Gastroesophageal sphincter (tissue), 4 donors: ENCODE results near the gene UBAC2. TPM values are rescaled to one million over a fixed set of nuclear protein-coding genes. Genes with fewer than 3 reads are reported as not detected.
"Not testable (repeated sequence)": the region's sequence is repeated elsewhere in the genome, so short reads cannot be mapped to it uniquely, and the experiment has no call there.

ENCODE experiments used
- ATAC-seq: fragments of 150-250 bp; one replicate; pipeline ENCODE4 v1.9.1; 2016; ENCODE audit warnings: mild to moderate bottlenecking, moderate library complexity
- H3K27ac ChIP-seq, 4 donors: fragments of 200-600 bp; sonication (generic) in 3 of 4; 1 replicate in 3 of 4; 2 replicates in 1 of 4; pipeline ENCODE4 v1.5.1; 2016 to 2019
- H3K27me3 ChIP-seq: fragments of 200-600 bp; sonication (generic); one replicate; pipeline ENCODE4 v1.5.1; 2019
- H3K36me3 ChIP-seq, 2 donors: fragments of 200-600 bp; sonication (generic); one replicate each; pipeline ENCODE4 v1.5.1; 2019; ENCODE audit warnings: control low read depth in 1 of 2
- H3K4me1 ChIP-seq, 3 donors: fragments of 200-600 bp; sonication (generic); 1 replicate in 2 of 3; 2 replicates in 1 of 3; pipeline ENCODE4 v1.5.1; 2016 to 2019; ENCODE audit warnings: control low read depth in 2 of 3
- H3K4me3 ChIP-seq, 2 donors: fragments of 200-600 bp; sonication (generic); one replicate each; pipeline ENCODE4 v1.5.1; 2019; ENCODE audit warnings: mild to moderate bottlenecking in 1 of 2, moderate library complexity in 1 of 2
- H3K9me3 ChIP-seq, 3 donors: fragments of 200-600 bp; sonication (generic); one replicate each; pipeline ENCODE4 v1.5.1; 2017 to 2019; ENCODE audit warnings: control low read depth in 2 of 3
- CTCF ChIP-seq, 4 experiments: fragments of 200-600 bp in 2 of 4; fragments of 450-650 bp in 2 of 4; sonication (generic) in 1 of 4; IDR thresholded peaks; one replicate each; pipeline ENCODE4 v1.5.1; 2017 to 2019; ENCODE audit warnings: antibody characterized with exemption in 4 of 4, mild to moderate bottlenecking in 2 of 4, moderate library complexity in 2 of 4
- EP300 ChIP-seq: sonication (generic); formaldehyde crosslinking; IDR thresholded peaks from one replicate; pipeline ENCODE4 v1.6.1; 2017; ENCODE audit warnings: antibody characterized with exemption, mild to moderate bottlenecking
- POLR2A ChIP-seq, 2 donors: fragments of 450-650 bp; IDR thresholded peaks; one replicate each; pipeline ENCODE4 v1.6.1; 2017; ENCODE audit warnings: antibody characterized with exemption in 2 of 2, mild to moderate bottlenecking in 2 of 2, moderate library complexity in 1 of 2
- POLR2AphosphoS5 ChIP-seq: sonication (generic); formaldehyde crosslinking; IDR thresholded peaks from one replicate; pipeline ENCODE4 v1.6.1; 2017; ENCODE audit warnings: antibody characterized with exemption
- WGBS, 2 donors: methylation state at CpG; one replicate each; pipeline ENCODE4 v1.1.5; 2018; ENCODE audit warnings: low coverage in 1 of 2; 5-methylcytosine and 5-hydroxymethylcytosine counted together
- total RNA-seq, 4 donors: library from RNA; depleted of rRNA; stranded (reverse); fragments of >200 nt; gene quantifications; one replicate each; pipeline ENCODE4 v1.1.0, GENCODE V29; 2016

The UBAC2 gene
- total RNA-seq, 4 donors from 2014 or later = 45.0 to 59.6 (median 52.2) TPM

DNA sequence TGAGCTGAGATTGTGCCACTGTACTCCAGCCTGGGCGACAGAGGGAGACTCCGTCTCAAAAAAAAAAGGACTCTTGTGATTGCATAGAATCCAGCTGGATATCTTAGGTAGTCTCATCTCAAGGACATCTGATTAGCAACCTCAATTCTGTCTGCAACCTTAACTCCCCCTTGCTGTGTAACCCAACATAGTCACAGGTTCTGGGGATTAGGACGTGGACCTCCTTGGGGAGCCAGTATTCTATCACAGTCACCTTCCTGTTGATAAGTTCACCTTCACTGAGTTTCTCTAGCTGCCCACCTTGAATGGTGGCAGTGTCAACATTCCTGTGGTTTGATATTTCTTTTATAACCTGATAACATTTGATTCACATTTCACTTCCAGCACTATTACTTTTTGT lies 30.3 kb downstream of the UBAC2 start:
- H3K36me3 ChIP-seq = no peaks in the 10 kb centered on the region
- peaks cover 0 to 21% (median 6%) of the 10 kb centered on the region in 3 donors for H3K4me1 ChIP-seq
- no peaks in the 10 kb centered on the region for H3K27me3 ChIP-seq
- no peak for ATAC-seq
- no peak overlapping the region for H3K4me3 ChIP-seq
- 93 to 94% methylated on average over 2 to 3 of the region's 3 CpGs for whole genome bisulfite sequencing, 2 donors
- no peaks in the 10 kb centered on the region for H3K9me3 ChIP-seq
- TF ChIP-seq EP300 (no peak), POLR2AphosphoS5 (no peak)
- no peak overlapping the region for H3K27ac ChIP-seq

DNA sequence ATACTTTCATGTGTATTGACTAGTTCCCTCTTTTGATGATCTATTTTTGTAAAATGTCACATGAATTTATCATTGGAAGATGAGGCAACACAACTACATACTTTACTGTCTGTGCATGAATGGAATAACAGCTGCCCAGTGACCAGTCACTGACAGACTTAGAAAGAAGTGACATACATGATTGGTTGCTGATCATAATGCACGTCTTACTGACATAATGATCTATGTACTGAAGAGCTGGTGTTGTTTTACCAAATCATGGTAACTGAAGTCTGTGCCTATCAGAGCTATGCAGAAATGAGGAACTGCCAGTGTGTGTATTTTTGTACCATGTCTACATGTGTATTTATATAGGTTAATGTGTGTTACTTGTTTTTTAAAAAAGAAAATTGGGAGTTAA lies 31.1 kb downstream of the UBAC2 start:
- peaks cover 0 to 14% (median 4%) of the 10 kb centered on the region in 3 donors for H3K4me1 ChIP-seq
- no peak for ATAC-seq

GRCh38 chr13:99237981-99238662 lies 37.5 kb downstream of the UBAC2 start:
- 74 to 100% methylated on average over 2 to 8 of the region's 8 CpGs for whole genome bisulfite sequencing, 2 donors
- Histone ChIP-seq H3K27ac (no peak overlapping the region), H3K27me3 (no peaks in the 10 kb centered on the region), H3K9me3 (no peaks in the 10 kb centered on the region), H3K4me3 (no peak overlapping the region), H3K36me3 (peaks cover 0 to 27% of the 10 kb centered on the region in 2 donors), H3K4me1 (no peaks in the 10 kb centered on the region)
- no peak for ATAC-seq
- TF ChIP-seq POLR2AphosphoS5 (no peak), EP300 (no peak), POLR2A (IDR thresholded peaks at IDR 0.05) (no peak), CTCF (IDR thresholded peaks at IDR 0.05) (no peak)

More for the DNA sequence above, 31.1 kb downstream of the UBAC2 start:
- no peaks in the 10 kb centered on the region for H3K27me3 ChIP-seq
- H3K9me3 ChIP-seq = no peaks in the 10 kb centered on the region
- 72% methylated on average over 1 of the region's 1 CpG; no CpG with 5 or more reads in 1 of the 2 donors for WGBS, 2 donors
- H3K36me3 ChIP-seq = no peaks in the 10 kb centered on the region
- no peak overlapping the region for H3K27ac ChIP-seq
- no peak overlapping the region for H3K4me3 ChIP-seq
- TF ChIP-seq EP300 (no peak), POLR2A (IDR thresholded peaks at IDR 0.05) (no peak), CTCF (IDR thresholded peaks at IDR 0.05) (no peak), POLR2AphosphoS5 (no peak)

- H3K27ac ChIP-seq = no peak overlapping the region
- no peaks in the 10 kb centered on the region for H3K9me3 ChIP-seq
- TF ChIP-seq POLR2A (IDR thresholded peaks at IDR 0.05) = no peak
- TF ChIP-seq EP300 = no peak
- no peak for TF ChIP-seq POLR2AphosphoS5
- TF ChIP-seq CTCF (IDR thresholded peaks at IDR 0.05) = no peak
- peaks cover 0 to 49% of the 10 kb centered on the region in 2 donors for H3K36me3 ChIP-seq
- H3K27me3 ChIP-seq = no peaks in the 10 kb centered on the region
- H3K4me3 ChIP-seq = no peak overlapping the region
- ATAC-seq = no peak
- 87 to 92% methylated on average over 1 of the region's 1 CpG for WGBS, 2 donors
- H3K4me1 ChIP-seq = no peaks in the 10 kb centered on the region
These were observed 45.4 kb downstream of the UBAC2 start for GRCh38 chr13:99246100-99246499.

- WGBS, 2 donors = 98% methylated on average over 3 of the region's 3 CpGs; no CpG with 5 or more reads in 1 of the 2 donors
- H3K4me3 ChIP-seq, H3K27me3 ChIP-seq, H3K9me3 ChIP-seq, ATAC-seq, H3K4me1 ChIP-seq, H3K27ac ChIP-seq: not testable (repeated sequence)
- H3K36me3 ChIP-seq = peaks cover 0 to 48% of the 10 kb centered on the region in 2 donors
These were observed 48.5 kb downstream of the UBAC2 start for GRCh38 chr13:99249178-99249577.

DNA sequence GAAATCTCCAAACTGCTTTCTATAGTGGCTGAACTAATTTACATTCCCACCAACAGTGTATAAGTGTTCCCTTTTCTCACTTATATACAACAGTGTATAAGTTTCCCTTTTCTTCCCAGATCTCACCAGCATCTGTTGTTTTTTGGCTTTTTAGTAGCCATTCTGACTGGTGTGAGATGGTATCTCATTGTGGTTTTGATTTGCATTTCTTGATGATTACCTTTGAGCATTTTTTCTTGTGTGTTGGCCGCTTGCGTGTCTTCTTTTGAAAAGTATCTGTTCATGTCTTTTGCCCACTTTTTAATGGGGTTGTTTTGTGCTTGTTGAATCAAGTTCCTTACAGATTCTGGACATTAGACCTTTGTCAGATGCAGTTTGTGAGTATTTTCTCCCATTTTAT lies 49.0 kb downstream of the UBAC2 start:
- not testable (repeated sequence) for H3K9me3 ChIP-seq, H3K4me1 ChIP-seq, ATAC-seq, H3K27me3 ChIP-seq, H3K27ac ChIP-seq, H3K4me3 ChIP-seq
- peaks cover 0 to 44% of the 10 kb centered on the region in 2 donors for H3K36me3 ChIP-seq
- WGBS, 2 donors = 100% methylated on average over 1 to 2 of the region's 2 CpGs
